ENCODE measurements around the gene PPP2R3C. TPM values are rescaled to one million over a fixed set of nuclear protein-coding genes. Genes with fewer than 3 reads are reported as not detected.

PPP2R3C gene
- total and polyA plus RNA-seq, 4 donors: 6.9 to 19.4 (median 12.2) TPM

- TF ChIP-seq CTCF (IDR thresholded peaks at IDR 0.05; ENCODE audit: low read depth, low read length, missing input control) (no peak), FOXA2 (IDR thresholded peaks at IDR 0.05) (no peak), SP1 (IDR thresholded peaks at IDR 0.05) (no peak), EGR1 (IDR thresholded peaks at IDR 0.05; ENCODE audit: low read depth in 2 of 2) (no peak), RAD21 (IDR thresholded peaks at IDR 0.05) (no peak)
Measured at GRCh38 chr14:35051796-35052195, 70.0 kb downstream of the PPP2R3C start (continued).

- DNase-seq (ENCODE audit: low spot score): no peak
- Histone ChIP-seq H3K36me3 (ENCODE audit: control insufficient read depth in 4 of 4, insufficient read depth in 3 of 4, low read depth in 1 of 4, low read length in 3 of 4) (peaks cover 0 to 14% (median 7%) of the 10 kb centered on the region in 4 donors), H3K27me3 (ENCODE audit: control insufficient read depth in 4 of 4, insufficient read depth in 4 of 4, low read length in 3 of 4) (no peaks in the 10 kb centered on the region), H3K4me1 (ENCODE audit: control insufficient read depth in 4 of 4, insufficient read depth in 4 of 4, low read length in 3 of 4) (peaks cover 2 to 17% (median 6%) of the 10 kb centered on the region in 4 donors), H3K4me3 (ENCODE audit: low read depth in 1 of 3, low read length in 3 of 3) (no peak overlapping the region), H3K9me3 (ENCODE audit: control insufficient read depth in 4 of 4, low read length in 3 of 4) (no peaks in the 10 kb centered on the region), H3K27ac (ENCODE audit: low read depth in 1 of 2, low read length in 2 of 2) (peak overlapping the region in 1 of 2 donors; percentile 46), H3K9ac (ENCODE audit: low read depth in 1 of 2, low read length in 2 of 2) (no peak overlapping the region)
- peak in 1 of 2 donors; percentile 48 for TF ChIP-seq GABPA (IDR thresholded peaks at IDR 0.05 in 1 of 2, conservative IDR thresholded peaks at IDR 0.05 in 1 of 2)
- peak; percentile 77 for TF ChIP-seq ATF3 (IDR thresholded peaks at IDR 0.05)
- TF ChIP-seq EGR1 (IDR thresholded peaks at IDR 0.05; ENCODE audit: low read depth in 2 of 2): peak in 1 of 2 donors; percentile 22
- no peak for TF ChIP-seq TAF1 (conservative IDR thresholded peaks at IDR 0.05)
- TF ChIP-seq MAX (IDR thresholded peaks at IDR 0.05): peak; percentile 34
- TF ChIP-seq RAD21 (IDR thresholded peaks at IDR 0.05): peak in 1 of 2 donors; percentile 40
- TF ChIP-seq NR2F2 (IDR thresholded peaks at IDR 0.05): no peak
- TF ChIP-seq FOXA2 (IDR thresholded peaks at IDR 0.05): peak; percentile 88
- peak; percentile 88 to 91 for TF ChIP-seq JUND (IDR thresholded peaks at IDR 0.05)
- TF ChIP-seq RXRA (IDR thresholded peaks at IDR 0.05): peak in 1 of 2 donors; percentile 62
- TF ChIP-seq YY1 (IDR thresholded peaks at IDR 0.05): peak; percentile 74
- TF ChIP-seq ZBTB33 (IDR thresholded peaks at IDR 0.05): no peak
- TF ChIP-seq REST (IDR thresholded peaks at IDR 0.05): peak; percentile 30
- TF ChIP-seq FOXA1 (IDR thresholded peaks at IDR 0.05): peak; percentile 79
- no peak for TF ChIP-seq CTCF (IDR thresholded peaks at IDR 0.05; ENCODE audit: low read depth, low read length, missing input control)
- TF ChIP-seq HNF4G (IDR thresholded peaks at IDR 0.05): peak; percentile 13
- TF ChIP-seq HNF4A (conservative IDR thresholded peaks at IDR 0.05): peak; percentile 58 to 81
- TF ChIP-seq SP1 (IDR thresholded peaks at IDR 0.05): peak; percentile 63
- 8% methylated on average over 1 of the region's 1 CpG for WGBS
Measured at GRCh38 chr14:35050652-35051051, 71.1 kb downstream of the PPP2R3C start.
